Stimulated activated CD8-positive, alpha-beta memory T cell treated with anti-CD3 and anti-CD28 coated beads, Interleukin-15, amount 100 ng/mL, for 48 hours (primary cell): ENCODE measurements around the gene PEAK1.

ENCODE experiments used
- DNase-seq, 2 donors: peaks; one replicate each; pipeline ENCODE4 v3.0.0-alpha.2; 2020; ENCODE audit warnings: low read depth in 2 of 2

The PEAK1 gene

GRCh38 chr15:77356305-77356704, 63.6 kb downstream of the PEAK1 start:
- DNase-seq: no peak

GRCh38 chr15:77355321-77355720, 64.6 kb downstream of the PEAK1 start:
- DNase-seq: no peak

- DNase-seq: no peak
These were observed 65.8 kb downstream of the PEAK1 start for GRCh38 chr15:77354063-77354462.

- DNase-seq: no peak
These were observed 67.0 kb downstream of the PEAK1 start for GRCh38 chr15:77352887-77353286.

- DNase-seq: no peak
These were observed 69.1 kb downstream of the PEAK1 start for GRCh38 chr15:77350792-77351191.

DNA sequence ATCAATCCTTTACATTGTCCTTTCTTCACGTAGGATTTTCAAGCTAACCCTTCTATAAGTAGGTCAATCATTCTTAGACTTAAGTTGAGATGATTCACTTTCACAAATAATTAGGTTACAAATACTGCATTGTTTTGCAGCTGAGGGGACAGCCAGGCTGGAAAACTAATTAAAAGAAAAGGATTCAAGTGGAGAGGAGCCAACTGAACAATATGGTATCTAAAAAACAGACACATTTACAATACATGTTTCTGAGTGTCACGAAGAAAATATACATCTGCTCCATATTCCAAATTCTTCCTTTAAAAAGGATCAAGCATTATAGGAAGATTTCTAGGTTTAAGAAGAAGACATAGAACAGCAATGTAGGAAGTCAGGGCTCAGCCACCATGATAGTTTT, 70.2 kb downstream of the PEAK1 start:
- no peak for DNase-seq

DNA sequence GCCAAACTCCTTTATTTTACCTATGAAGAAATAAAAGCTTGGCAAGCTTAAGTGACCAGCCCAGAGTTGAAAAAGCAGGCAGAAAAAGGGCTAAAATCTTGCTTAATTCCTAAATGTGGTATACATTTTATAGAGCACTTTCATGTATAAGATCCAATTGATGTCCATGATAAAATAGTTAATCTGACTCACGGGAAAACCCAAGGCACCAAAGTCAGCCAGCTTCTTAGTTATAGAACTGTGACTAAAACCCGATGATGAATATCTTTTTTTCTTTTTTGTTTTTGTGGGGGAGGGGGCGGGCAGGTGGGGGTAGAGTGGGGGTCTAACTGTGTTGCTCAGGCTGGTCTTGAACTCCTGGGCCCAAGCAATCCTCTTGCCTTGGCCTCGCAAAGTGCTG, 71.4 kb downstream of the PEAK1 start:
- DNase-seq: no peak

GRCh38 chr15:77347197-77347596, 72.7 kb downstream of the PEAK1 start:
- DNase-seq: no peak

GRCh38 chr15:77346245-77347036, 73.5 kb downstream of the PEAK1 start:
- no peak for DNase-seq

- no peak for DNase-seq
These were observed 77.1 kb downstream of the PEAK1 start for GRCh38 chr15:77342807-77343206.

DNA sequence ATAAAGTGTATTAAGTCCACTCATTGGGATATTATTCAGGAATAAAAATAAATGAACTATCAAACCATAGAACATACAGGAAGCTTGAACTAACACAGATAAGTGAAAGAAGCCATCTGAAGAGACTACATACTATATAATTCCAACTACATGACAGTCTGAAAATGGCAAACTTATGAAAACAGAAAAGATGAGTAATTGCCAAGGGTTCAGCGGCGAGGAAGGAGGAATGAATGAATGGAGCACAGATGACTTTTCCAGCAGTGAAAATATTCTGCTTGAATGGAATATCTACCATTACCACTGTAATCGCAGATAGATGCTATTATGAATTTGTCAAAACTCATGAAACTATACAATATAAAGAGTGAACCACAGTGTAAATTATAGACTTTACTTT, 79.7 kb downstream of the PEAK1 start:
- DNase-seq: no peak

DNA sequence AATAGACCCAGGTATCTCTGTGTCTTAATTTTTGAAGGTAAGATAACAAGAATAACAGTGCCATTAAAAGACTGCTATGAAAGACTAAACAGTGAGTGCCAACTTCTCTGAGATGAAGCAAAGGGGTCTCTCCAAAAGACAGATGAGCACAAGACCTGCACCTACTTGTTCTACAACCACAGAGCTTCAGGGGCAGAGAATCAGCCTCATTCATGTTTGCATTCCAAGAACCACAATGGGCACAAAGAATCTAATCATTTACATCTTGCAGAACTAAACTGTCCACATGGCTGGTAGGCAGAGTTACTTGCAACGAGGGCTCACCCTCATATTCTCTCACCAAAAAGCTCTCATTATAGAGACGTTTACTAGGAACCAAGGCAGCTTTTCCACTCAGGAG, 83.9 kb downstream of the PEAK1 start:
- no peak for DNase-seq

GRCh38 chr15:77335298-77335697, 84.6 kb downstream of the PEAK1 start:
- no peak for DNase-seq

- DNase-seq: no peak
These were observed 86.7 kb downstream of the PEAK1 start for GRCh38 chr15:77333166-77333565.

DNA sequence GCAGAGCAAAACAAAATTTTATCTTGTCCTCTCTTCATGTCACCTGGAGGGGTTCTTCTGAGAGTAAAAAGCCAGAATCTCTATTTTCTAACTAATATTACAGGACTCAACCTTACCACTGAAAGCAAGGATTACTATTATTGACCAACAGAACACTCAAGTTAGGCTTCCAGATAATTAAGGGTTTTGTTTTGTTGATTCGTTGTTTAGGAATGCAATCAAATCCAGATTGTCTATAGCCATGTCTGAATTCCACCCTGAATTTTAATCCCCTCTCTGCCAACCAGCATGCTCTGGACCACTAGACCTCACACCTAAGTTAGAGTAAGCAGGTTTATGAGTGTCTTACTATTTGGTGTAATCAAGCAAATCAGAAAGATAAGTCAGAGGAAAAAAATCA, 90.7 kb downstream of the PEAK1 start:
- DNase-seq: no peak

DNA sequence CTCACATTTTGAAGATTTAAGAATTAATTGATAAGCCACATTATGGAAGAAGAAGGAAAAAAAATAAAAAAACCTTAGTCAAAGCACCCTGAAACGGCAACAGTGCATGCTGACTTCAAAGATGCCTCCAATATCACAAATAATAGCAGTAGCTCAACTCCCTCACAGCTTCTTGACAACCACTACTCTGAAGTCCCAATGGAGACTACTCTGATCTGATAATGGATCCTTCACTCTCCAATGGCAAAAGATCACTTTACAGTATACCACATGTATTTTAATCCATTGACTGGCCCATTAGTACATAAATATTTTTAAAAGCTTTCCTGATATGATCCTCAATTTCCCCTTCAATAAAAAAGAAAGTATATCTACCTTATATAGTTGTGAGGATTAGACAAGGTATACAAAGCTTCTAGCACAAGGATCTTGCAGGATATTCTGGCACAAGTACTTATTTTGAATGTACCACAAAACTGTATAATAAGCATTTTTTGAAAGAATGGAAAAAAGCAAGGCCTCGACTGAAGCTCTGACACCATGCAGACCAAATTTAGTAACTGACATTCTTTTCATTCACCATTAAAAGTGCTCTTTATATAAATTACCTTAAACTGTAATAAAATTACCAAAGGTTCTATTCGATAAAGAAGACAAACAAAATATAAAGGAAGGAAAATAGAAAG, 91.9 kb downstream of the PEAK1 start:
- DNase-seq: no peak

DNA sequence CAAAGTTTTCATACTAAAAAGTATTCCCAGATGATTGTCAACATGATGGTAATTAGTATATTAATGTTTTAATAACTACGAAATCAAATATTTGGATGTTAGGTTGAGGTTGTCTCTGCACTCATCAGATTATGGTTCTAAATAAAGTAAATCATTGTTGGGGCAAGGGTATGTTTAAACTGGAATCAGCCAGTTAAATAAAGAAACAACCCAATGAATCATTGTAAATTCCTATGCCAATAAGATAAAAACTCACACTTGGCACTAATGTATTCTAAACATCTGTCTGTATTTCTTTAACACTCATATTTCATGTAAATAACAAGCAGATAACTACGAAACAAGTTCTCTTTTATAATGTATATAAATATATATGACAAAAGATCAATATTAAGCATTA, 92.7 kb downstream of the PEAK1 start:
- no peak for DNase-seq

DNA sequence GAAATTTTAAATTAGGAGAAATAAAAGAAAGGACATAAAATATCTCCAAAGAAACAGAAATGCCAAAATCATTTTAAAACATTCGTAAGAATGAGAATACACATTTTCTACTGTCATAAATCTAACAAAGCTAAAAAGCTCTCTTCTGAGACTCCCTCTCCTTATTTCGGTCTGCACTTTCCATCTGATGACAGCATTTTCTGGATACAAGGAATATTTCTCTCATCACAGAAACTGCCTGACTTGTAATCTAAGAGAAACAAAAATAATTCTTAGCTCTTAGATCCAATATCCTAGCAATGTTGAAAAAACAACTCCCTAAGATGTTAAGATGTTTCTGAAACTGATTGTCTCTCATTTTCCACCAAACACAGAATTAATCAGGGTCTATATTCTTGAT, 93.5 kb downstream of the PEAK1 start:
- DNase-seq: no peak

DNA sequence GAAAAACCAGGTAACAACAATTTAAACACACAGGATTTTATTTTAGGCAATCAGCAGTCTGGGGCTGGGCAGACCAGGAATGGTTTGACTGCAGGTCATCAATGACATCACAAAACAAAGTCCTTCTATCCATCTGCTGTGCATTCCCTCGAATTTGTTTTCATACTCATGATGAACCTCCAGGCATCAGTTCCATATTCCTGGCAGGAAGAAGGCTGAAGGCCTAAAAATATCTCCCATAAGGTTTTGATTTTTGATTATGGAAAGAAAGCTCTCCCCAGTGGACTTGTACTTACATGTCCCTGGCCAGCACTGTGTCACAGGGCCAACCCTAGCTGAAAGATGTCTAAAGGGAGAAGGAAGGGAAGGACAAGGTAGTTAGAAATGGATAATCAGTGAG, 107.4 kb downstream of the PEAK1 start:
- DNase-seq: no peak

GRCh38 chr15:77311618-77312398, 108.1 kb downstream of the PEAK1 start:
- no peak for DNase-seq

DNA sequence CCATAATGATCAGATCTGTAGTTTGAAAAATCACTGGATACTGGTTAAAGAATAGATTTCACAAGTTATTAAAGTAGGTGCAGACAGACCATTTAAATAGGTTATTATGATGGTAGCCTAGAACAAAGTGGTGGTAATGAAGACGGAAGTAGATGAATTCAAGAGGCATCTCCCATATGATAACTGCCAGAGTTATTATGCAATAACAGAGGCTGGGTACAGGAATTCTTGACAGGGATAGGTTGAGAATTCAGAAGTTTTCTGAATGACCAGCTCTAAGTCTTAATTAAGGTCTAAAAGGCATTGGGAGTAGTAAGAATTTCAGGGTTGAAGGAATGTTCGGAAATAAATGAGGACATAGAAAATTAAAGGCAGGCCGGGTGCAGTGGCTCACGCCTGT, 108.9 kb downstream of the PEAK1 start:
- DNase-seq: no peak

GRCh38 chr15:77309392-77309791, 110.5 kb downstream of the PEAK1 start:
- DNase-seq: no peak

DNA sequence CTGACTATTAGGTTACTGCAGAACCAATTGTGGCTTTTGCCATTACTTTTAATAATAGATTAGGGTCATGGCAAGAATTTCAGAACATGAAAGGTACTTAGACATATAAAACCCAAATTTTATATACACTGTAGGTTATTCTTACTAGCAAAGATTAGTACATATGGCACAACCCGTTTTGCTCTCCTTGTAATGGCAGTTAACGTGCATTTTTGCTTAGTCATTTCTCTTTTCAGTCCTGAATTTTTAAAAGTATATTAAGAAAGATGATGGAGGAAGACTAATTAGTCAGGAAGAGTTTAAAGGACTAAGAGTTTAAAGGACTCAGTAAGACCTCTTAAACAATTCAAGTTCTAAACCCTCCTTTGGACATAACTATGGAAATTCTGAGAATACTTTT, 114.0 kb downstream of the PEAK1 start:
- no peak for DNase-seq
